Neural progenitor cell (in vitro differentiated cells): Measurements from ENCODE around the gene ASB1. TPM values are rescaled to one million over a fixed set of nuclear protein-coding genes. Genes with fewer than 3 reads are reported as not detected.

Experiments used
- DNase-seq: peaks from one replicate; pipeline ENCODE4 v3.0.0-alpha.2; 2016; ENCODE audit warnings: low spot score
- H2AFZ ChIP-seq: fragments of 200-600 bp; sonication (generic); replicated peaks from 2 replicates; pipeline ENCODE4 v1.6.1; 2016; ENCODE audit warnings: antibody characterized with exemption
- H3F3A ChIP-seq: fragments of 200-600 bp; sonication (generic); 2 replicates; pipeline ENCODE4 v1.6.1; 2016; ENCODE audit warnings: antibody characterized with exemption, low read depth
- H3K27ac ChIP-seq: fragments of 200-600 bp; sonication (generic); 2 replicates; pipeline ENCODE4 v1.5.1; 2016; ENCODE audit warnings: mild to moderate bottlenecking
- H3K27me3 ChIP-seq: fragments of 200-600 bp; sonication (generic); 2 replicates; pipeline ENCODE4 v1.6.1; 2016; ENCODE audit warnings: mild to moderate bottlenecking, moderate library complexity
- H3K36me3 ChIP-seq: fragments of 200-600 bp; sonication (generic); 2 replicates; pipeline ENCODE4 v1.5.1; 2016
- H3K4me1 ChIP-seq: fragments of 200-600 bp; sonication (generic); 2 replicates; pipeline ENCODE4 v1.6.1; 2016; ENCODE audit warnings: mixed run types
- H3K4me2 ChIP-seq: fragments of 200-600 bp; sonication (generic); 2 replicates; pipeline ENCODE4 v1.6.1; 2016
- H3K4me3 ChIP-seq: fragments of 200-600 bp; sonication (generic); 2 replicates; pipeline ENCODE4 v1.5.1; 2016
- H3K79me2 ChIP-seq: fragments of 200-600 bp; sonication (generic); 2 replicates; pipeline ENCODE4 v1.6.1; 2016; ENCODE audit warnings: low read depth
- H3K9ac ChIP-seq: fragments of 200-600 bp; sonication (generic); 2 replicates; pipeline ENCODE4 v1.6.1; 2016
- H3K9me3 ChIP-seq: fragments of 200-600 bp; sonication (generic); 2 replicates; pipeline ENCODE4 v1.5.1; 2016; ENCODE audit warnings: low read depth
- H4K20me1 ChIP-seq: fragments of 200-600 bp; sonication (generic); 2 replicates; pipeline ENCODE4 v1.6.1; 2016; ENCODE audit warnings: low read depth
- H3K27ac Mint-ChIP-seq: 3 replicates; pipeline ENCODE4 v1.8.0; 2021; ENCODE audit warnings: mixed read lengths
- H3K27me3 Mint-ChIP-seq: 2 replicates; pipeline ENCODE4 v1.8.0; 2022; ENCODE audit warnings: low read depth, mild to moderate bottlenecking, inconsistent platforms, moderate library complexity, mixed read lengths; ENCODE audit not compliant: insufficient read depth
- H3K36me3 Mint-ChIP-seq: 3 replicates; pipeline ENCODE4 v1.8.0; 2021; ENCODE audit warnings: mixed read lengths
- H3K4me1 Mint-ChIP-seq: 3 replicates; pipeline ENCODE4 v1.8.0; 2021; ENCODE audit warnings: mixed read lengths
- H3K4me3 Mint-ChIP-seq: 3 replicates; pipeline ENCODE4 v1.8.0; 2021; ENCODE audit warnings: mild to moderate bottlenecking, moderate library complexity, mixed read lengths
- H3K9me3 Mint-ChIP-seq: 3 replicates; pipeline ENCODE4 v1.8.0; 2020; ENCODE audit warnings: mixed read lengths
- EZH2 ChIP-seq: fragments of 200-600 bp; sonication (generic); IDR thresholded peaks from 2 replicates; pipeline ENCODE4 v1.6.1; 2017; ENCODE audit warnings: antibody characterized with exemption, mild to moderate bottlenecking, moderate library complexity
- EZH2phosphoT487 ChIP-seq: fragments of 200-600 bp; sonication (generic); IDR thresholded peaks from 2 replicates; pipeline ENCODE4 v1.6.1; 2017; ENCODE audit warnings: antibody characterized with exemption
- total RNA-seq: library from RNA; depleted of rRNA; stranded (reverse); fragments of >200 nt; gene quantifications from 2 replicates; pipeline ENCODE4 v1.2.3, GENCODE V29; 2015; ENCODE audit warnings: low replicate concordance
- TF ChIP-seq, protein P1 (sequence below): fragments of 200-600 bp; sonication (generic); IDR thresholded peaks from 2 replicates; pipeline ENCODE4 v1.5.1; 2017; ENCODE audit warnings: antibody characterized with exemption, mild to moderate bottlenecking

Gene ASB1
- total RNA-seq, 1 donor from 2014 or later, result 29.2 TPM

DNA sequence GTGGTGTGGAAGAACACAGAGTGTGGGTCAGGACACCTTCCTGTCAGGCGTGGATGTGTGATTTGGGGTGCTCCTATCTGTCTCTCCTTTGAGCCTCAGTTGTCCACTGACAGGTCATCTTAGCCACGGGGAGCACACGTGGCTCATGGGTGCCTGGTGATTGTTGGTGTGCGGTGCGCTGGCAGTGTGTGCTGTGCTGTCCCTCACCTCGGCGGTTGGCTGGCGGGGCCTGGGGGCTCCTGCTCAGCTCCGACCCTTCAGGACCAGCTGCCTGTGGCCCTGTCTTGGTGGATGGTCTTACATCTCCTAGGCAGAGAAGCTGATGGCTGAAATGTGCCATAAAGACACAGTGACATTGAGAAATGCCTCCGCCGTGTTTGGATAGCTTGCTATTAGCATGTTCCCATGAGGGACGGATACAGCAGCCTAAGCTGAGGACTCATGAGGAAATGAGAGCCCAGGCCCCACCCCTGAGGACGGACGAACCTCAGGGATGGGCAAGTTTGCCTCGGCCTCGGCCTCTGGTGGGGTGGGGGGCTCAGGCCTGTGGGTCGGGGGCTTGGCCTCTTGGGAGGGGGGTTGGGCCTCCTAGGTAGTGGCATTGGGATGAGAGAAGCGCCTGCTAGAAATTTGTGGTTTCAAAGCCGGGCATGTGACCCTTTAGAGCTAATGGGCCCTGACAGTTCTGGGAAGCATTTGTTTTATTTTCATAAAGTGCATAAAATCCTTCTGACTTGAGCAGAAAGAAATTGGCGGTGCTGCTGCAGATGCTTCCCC, 20.3 kb upstream of the ASB1 start:
- DNase-seq, result no peak
- H3K27ac Mint-ChIP-seq, result no peak overlapping the region
- Histone ChIP-seq H3K9me3 (no peaks in the 10 kb centered on the region), H3K27ac (no peak overlapping the region), H3K4me1 (peaks cover 23% of the 10 kb centered on the region), H3K4me3 (no peak overlapping the region), H3K79me2 (no peaks in the 10 kb centered on the region), H2AFZ (no peak overlapping the region), H3K36me3 (no peaks in the 10 kb centered on the region), H3K4me2 (no peak overlapping the region), H3F3A (peaks cover 21% of the 10 kb centered on the region), H3K27me3 (no peaks in the 10 kb centered on the region), H3K9ac (no peak overlapping the region), H4K20me1 (peaks cover 7% of the 10 kb centered on the region)
- H3K4me3 Mint-ChIP-seq, result no peak overlapping the region
- H3K36me3 Mint-ChIP-seq, result peaks cover 10% of the 10 kb centered on the region
- H3K27me3 Mint-ChIP-seq, result peaks cover 9% of the 10 kb centered on the region
- TF ChIP-seq, protein P1, sequence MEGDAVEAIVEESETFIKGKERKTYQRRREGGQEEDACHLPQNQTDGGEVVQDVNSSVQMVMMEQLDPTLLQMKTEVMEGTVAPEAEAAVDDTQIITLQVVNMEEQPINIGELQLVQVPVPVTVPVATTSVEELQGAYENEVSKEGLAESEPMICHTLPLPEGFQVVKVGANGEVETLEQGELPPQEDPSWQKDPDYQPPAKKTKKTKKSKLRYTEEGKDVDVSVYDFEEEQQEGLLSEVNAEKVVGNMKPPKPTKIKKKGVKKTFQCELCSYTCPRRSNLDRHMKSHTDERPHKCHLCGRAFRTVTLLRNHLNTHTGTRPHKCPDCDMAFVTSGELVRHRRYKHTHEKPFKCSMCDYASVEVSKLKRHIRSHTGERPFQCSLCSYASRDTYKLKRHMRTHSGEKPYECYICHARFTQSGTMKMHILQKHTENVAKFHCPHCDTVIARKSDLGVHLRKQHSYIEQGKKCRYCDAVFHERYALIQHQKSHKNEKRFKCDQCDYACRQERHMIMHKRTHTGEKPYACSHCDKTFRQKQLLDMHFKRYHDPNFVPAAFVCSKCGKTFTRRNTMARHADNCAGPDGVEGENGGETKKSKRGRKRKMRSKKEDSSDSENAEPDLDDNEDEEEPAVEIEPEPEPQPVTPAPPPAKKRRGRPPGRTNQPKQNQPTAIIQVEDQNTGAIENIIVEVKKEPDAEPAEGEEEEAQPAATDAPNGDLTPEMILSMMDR, result no peak
- TF ChIP-seq EZH2 (no peak), EZH2phosphoT487 (no peak)
- H3K4me1 Mint-ChIP-seq, result peaks cover 19% of the 10 kb centered on the region
- H3K9me3 Mint-ChIP-seq, result no peaks in the 10 kb centered on the region

DNA sequence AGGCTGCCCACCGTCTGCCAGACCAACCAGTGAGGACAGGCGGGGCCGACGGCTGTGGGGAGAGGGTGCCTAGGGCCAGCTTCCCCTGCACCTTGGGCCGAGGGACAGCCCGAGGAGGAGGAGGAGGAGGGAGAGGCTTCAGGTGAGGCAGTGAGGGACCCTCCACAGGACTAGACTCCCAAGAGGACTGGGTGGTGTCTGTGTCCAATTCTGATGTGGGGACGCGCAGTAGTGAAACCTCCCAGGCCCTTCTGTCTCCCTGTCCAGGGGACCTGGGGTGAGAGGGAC, 19.8 kb upstream of the ASB1 start:
- DNase-seq, result no peak
- no peaks in the 10 kb centered on the region for H3K79me2 ChIP-seq
- peaks cover 19% of the 10 kb centered on the region for H3K4me1 Mint-ChIP-seq
- no peak overlapping the region for H3K27ac ChIP-seq
- peaks cover 9% of the 10 kb centered on the region for H3K27me3 Mint-ChIP-seq
- H3K36me3 Mint-ChIP-seq, result peaks cover 9% of the 10 kb centered on the region
- no peaks in the 10 kb centered on the region for H3K9me3 ChIP-seq
- H2AFZ ChIP-seq, result no peak overlapping the region
- no peak overlapping the region for H3K9ac ChIP-seq
- peaks cover 21% of the 10 kb centered on the region for H3F3A ChIP-seq
- TF ChIP-seq, protein P1, result no peak
- TF ChIP-seq EZH2 (no peak), EZH2phosphoT487 (no peak)
- H3K4me3 Mint-ChIP-seq, result no peak overlapping the region
- H4K20me1 ChIP-seq, result peaks cover 7% of the 10 kb centered on the region
- no peak overlapping the region for H3K27ac Mint-ChIP-seq
- H3K4me2 ChIP-seq, result no peak overlapping the region
- H3K4me3 ChIP-seq, result no peak overlapping the region
- peaks cover 23% of the 10 kb centered on the region for H3K4me1 ChIP-seq
- H3K27me3 ChIP-seq, result no peaks in the 10 kb centered on the region
- H3K9me3 Mint-ChIP-seq, result no peaks in the 10 kb centered on the region
- no peaks in the 10 kb centered on the region for H3K36me3 ChIP-seq

DNA sequence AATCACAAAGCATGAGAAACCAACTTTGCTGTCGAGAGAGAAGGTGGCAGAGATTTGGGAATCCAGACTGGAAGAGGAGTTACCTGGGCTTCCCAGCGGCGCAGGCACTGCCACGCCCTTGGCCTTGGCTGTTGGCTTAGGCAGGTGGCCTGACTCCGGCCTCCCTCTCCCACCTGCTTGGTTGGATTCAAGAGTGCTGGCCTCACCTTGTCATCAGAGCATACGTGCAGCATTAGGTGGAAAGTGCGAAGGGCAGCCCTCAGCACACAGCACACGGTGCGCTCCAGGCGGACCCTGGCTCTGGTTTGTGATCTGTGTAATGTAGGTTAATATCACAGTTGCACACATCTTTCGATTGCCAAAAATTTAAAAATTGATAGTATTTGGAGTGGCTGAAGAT, 19.2 kb upstream of the ASB1 start:
- Mint-ChIP-seq H3K4me1 (peaks cover 19% of the 10 kb centered on the region), H3K4me3 (no peak overlapping the region), H3K36me3 (peaks cover 9% of the 10 kb centered on the region), H3K27me3 (peaks cover 9% of the 10 kb centered on the region), H3K27ac (no peak overlapping the region), H3K9me3 (no peaks in the 10 kb centered on the region)
- TF ChIP-seq EZH2phosphoT487 (no peak), EZH2 (no peak)
- TF ChIP-seq, protein P1, result no peak
- Histone ChIP-seq H3K4me1 (peaks cover 23% of the 10 kb centered on the region), H3K27me3 (no peaks in the 10 kb centered on the region), H3K4me2 (no peak overlapping the region), H3K36me3 (no peaks in the 10 kb centered on the region), H3F3A (peaks cover 21% of the 10 kb centered on the region), H3K27ac (no peak overlapping the region), H3K9me3 (no peaks in the 10 kb centered on the region), H4K20me1 (peaks cover 7% of the 10 kb centered on the region), H3K9ac (no peak overlapping the region), H3K79me2 (no peaks in the 10 kb centered on the region), H3K4me3 (no peak overlapping the region), H2AFZ (no peak overlapping the region)
- DNase-seq, result no peak
